CD4-positive, alpha-beta T cell treated with Interleukin-4 for 4 hours (primary cell): ENCODE data around the gene ATAD3A.
"Not testable (repeated sequence)": the region's sequence is repeated elsewhere in the genome, so short reads cannot be mapped to it uniquely, and the experiment has no call there.

Experiments used
- DNase-seq: peaks from one replicate; pipeline ENCODE4 v3.0.0-alpha.2; 2020

Gene ATAD3A

GRCh38 chr1:1540818-1541628 is 29.1 kb downstream of the ATAD3A start:
- no peak for DNase-seq

GRCh38 chr1:1541956-1542765 is 30.2 kb downstream of the ATAD3A start:
- DNase-seq = no peak

DNA sequence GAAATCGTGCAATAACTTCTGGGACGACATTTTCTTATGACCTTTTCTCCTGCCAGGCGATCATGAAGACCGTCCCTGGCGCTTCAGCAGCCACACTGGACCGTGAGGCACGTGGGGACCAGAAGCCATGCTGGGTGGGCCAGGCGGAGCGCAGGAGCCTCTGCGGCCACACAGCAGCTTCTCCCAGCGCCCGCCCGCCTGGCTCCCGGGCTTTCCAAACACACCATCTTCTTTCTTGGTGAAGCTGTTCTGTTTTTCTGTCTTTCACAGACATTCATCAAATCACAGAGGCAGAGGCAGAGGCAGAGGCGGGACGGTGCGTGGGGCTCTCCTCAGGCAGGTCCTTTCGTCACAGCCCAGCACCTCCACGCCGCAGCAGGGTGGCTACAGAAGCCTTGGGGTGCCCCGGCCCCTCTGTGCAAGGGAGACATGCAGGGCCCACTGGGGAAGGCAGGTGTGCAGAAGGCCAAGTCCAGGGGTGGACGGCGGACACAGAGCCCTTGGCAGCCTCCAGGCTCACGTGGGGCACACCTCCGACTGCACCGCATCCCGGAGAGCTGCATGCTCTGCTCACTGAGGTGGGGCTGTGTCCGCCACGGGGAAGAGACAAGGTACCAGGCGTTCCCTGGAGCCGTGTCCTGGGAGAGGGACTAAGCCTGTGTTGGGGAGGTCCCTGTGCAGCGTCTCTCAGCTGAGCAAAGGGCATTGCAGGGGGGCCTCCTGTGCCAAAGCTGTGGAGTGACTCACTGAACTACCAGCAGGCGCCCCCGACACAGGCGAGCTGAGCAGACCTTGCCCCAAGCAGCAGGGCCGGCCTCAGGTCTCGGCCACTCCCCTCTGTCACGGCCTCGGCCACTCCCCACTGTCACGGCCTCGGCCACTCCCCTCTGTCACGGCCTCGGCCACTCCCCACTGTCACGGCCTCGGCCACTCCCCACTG is 31.1 kb downstream of the ATAD3A start:
- no peak for DNase-seq

- no peak for DNase-seq
Observed at GRCh38 chr1:1543706-1544099, 31.7 kb downstream of the ATAD3A start.

DNA sequence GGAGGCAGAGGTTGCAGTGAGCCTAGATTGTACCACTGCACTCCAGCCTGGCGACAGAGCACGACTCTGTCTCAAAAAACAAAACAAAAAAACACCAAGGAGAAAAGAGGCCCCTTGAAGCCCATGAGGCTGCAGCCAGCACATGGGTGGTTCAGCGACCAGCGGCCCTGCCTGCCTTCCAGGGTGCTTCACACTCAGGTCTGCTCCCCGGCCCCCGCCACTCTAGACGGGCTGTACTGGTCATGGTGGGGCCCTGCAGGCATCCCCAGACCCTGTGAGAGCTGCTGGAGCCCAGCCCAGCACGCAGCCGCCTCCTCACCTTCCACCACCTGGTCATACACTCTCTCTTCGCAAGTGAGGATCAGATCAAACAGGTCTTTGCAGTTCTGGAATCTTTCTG is 32.6 kb downstream of the ATAD3A start:
- DNase-seq = no peak

DNA sequence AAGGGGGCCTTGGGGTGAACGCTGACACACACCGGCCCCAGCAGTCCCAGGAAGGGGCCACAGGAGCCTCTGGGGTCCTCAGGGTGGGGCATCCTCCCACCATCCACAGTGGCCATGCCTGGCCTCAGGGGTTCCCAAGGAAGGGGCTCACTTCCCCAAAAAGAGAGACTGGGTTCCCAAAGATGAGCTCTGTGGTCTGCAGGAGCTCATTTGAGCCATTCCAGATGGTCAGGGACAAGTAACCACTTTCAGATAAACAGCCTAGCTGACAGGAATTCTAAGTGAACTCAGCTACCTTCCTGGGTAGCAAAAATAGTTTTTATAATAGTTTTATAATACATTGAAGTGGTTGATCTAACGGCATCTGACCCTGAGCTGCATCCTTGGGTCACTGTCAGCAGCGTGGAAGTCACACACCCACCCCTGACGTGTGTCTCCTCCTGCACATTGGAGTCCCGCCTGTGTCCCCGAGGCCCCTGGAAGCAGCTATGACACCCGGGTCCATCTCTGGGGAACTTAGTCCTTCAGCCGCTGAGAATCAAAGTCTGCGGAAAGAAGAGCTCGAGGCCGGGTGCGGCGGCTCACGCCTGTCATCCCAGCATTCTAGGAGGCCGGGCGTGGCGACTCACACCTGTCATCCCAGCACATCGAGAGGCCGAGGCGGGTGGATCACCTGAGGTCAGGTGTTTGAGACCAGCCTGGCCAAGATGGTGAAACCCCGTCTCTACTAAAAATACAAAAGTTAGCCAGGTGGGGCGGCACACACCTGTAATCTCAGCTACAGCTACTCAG is 34.2 kb downstream of the ATAD3A start:
- no peak for DNase-seq

- no peak for DNase-seq
Observed at GRCh38 chr1:1547011-1547410, 35.0 kb downstream of the ATAD3A start.

GRCh38 chr1:1547476-1547875 is 35.5 kb downstream of the ATAD3A start:
- DNase-seq = no peak

GRCh38 chr1:1548591-1548990 is 36.6 kb downstream of the ATAD3A start:
- no peak for DNase-seq

DNA sequence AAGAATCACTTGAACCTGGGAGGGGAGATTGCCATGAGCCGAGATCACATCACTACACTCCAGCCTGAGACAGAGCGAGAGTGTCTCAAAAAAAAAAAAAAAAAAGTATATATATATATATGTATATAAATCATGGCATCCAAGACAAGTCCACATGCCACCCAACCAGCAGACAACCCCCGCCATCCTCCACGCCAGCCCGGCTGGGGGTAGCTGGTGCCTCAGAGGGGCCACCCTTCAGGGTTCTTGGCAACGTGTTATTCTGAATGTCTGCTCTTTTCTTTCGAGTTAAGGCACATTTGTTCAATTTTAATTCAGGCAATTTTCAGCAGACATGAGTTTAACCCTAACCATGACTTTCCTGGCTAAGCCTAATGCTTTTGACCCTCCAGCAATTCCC is 38.1 kb downstream of the ATAD3A start:
- DNase-seq = no peak

DNA sequence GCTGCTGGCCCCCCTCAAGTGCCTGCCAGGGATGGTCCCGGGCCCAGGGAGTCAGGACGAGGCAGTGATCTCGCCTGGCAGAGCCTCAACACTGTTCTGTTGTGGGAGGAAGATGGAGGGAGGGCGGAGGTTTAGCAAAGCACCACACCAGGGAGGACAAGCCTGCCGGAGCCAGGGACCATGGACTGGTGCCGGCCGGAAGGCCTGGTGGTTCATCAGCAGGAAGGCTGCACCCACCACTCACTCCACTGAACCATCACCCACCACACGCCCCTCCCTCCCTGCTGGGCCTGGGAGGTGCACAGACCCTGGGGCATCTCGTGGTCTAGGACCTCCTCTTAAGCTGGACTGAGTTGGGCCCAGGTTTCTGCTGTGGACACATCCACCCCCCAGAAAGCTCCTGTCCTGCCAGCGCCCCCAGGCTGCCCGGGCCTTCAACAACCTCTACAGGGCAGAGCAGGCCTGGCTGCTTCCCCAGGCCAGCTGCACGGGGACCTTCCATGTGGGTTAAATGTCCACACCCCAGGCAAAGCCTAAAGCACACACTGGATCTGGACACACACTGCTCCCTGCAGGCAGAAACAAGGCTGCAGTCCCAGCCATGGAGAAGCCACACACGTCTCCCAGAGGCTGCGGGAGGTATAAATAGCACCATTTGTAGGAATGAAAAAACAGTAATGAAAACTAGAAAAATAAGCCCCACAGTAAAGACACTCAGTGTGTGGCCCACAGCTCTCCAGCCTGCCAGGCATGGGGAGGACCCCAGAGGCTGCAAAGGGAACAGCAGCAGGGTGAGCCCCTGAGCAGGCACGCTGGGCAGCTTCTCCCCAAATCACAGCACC is 38.9 kb downstream of the ATAD3A start:
- no peak for DNase-seq

- no peak for DNase-seq
Observed at GRCh38 chr1:1551524-1552262, 39.7 kb downstream of the ATAD3A start.

DNA sequence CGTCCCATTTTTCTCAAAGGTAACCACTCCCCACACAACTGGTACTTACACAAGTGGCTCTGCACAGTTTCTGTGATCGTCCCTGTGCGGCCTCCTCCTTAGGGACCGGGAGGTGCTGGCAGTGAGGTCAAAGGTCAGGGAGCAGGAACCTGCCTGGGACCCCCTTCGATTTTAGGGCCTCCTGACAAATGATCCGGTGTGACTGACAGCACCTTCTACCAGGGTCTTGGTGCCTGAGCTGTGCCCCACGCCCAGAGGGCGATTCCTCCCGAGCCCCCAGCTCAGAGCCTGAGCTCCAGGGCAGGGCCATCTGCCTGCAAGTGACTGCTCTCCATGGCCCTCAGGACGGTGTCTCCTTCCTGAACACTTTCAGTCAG is 40.3 kb downstream of the ATAD3A start:
- DNase-seq = no peak

DNA sequence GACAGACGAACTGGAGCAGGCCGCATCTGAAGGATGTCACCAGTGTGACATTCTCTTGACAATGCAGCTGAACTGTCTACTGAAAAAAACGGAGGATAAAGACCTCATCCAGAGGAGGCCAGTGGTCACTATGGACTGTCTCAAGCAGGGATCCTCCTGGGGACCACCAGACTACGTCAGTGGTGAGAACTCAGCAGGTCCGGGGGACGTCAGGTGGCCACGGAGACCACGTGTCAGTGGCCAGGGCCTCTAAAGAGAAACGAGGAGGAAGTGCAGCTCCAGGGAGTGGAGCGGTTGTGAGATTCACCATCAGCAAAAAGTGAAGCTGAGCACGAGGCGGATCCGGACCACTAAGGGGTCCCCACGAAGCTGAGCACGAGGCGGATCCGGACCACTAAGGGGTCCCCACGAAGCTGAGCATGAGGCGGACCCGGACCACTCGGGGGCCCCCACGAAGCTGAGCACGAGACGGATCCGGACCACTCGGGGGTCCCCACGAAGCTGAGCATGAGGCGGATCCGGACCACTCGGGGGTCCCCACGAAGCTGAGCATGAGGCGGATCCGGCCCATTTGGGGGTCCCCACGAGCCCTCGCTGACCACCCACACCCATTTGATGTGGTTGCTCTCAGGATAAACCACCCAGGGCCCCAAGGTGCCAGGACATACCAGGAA is 42.0 kb downstream of the ATAD3A start:
- no peak for DNase-seq

DNA sequence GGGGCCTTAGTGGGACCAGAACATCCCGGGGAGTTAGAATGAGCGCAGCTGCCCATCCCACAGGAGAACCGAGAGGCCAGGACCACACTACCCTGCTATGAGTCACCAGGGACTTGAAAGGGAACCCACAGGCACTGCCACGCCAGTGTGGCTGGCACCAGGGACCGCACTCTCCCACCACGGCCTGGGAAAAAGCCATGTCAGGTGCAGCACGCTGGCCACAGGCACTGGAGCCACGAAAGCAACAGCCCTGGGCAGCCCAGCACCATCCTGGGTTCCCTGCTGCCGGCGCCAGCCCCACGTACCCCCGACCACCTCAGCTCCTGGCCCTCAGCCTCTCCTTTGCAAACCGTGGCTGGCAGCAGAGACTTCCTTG is 42.6 kb downstream of the ATAD3A start:
- DNase-seq = no peak

DNA sequence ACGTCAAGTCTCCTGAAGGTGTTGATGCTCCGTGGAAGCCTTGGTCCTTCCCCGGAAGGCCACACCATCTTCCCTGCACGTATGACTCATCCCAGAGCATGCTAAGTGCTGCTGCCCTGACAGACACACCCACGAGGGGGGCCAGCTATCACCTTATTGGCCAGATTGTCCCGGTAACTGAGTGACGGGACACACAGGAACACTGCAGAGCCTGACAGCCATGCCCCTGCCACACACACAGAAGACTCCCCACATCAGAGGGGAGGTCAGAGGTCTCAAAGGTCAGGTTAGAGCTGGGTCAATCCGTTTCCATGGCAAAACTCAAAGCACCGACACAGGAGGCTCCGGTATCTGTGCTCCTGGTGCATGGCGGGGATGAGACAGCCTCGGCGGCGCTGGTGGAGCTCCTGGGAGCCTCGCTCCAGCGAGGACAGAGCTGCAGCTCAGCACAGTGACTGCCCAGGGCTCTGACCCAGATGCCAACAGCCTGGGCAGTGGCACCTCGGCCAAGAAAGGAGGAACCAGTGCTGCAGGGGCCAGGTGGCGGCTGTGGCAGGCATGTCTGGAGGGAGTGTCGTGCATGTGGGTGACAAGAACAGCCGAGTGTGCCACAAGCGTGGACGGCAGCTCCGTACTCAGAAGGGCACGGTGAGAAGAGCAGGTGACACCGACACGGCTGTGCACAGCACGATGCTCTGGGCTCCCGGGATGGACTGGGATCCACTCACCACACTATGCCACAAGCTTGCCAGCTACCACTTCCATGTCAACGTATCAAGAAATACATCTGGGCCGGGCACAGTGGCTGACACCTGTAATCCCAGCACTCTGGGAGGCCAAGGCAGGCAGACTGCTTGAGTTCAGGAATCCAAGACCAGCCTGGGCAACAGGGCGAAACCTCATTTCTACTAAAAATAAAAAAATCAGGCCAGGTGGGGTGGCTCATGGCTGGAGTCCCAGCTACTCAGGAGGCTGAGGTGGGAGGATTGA is 43.3 kb downstream of the ATAD3A start:
- no peak for DNase-seq

GRCh38 chr1:1556505-1556904 is 44.5 kb downstream of the ATAD3A start:
- no peak for DNase-seq

- DNase-seq = not testable (repeated sequence)
Observed at GRCh38 chr1:1556961-1557360, 45.0 kb downstream of the ATAD3A start.

- not testable (repeated sequence) for DNase-seq
Observed at GRCh38 chr1:1557688-1558087, 45.7 kb downstream of the ATAD3A start.
